ENCODE results near the gene PUSL1. TPM values are rescaled to one million over a fixed set of nuclear protein-coding genes. Genes with fewer than 3 reads are reported as not detected.

The PUSL1 gene
- total RNA-seq, 2 experiments from 2014 or later: 17.0 to 17.6 TPM

DNA sequence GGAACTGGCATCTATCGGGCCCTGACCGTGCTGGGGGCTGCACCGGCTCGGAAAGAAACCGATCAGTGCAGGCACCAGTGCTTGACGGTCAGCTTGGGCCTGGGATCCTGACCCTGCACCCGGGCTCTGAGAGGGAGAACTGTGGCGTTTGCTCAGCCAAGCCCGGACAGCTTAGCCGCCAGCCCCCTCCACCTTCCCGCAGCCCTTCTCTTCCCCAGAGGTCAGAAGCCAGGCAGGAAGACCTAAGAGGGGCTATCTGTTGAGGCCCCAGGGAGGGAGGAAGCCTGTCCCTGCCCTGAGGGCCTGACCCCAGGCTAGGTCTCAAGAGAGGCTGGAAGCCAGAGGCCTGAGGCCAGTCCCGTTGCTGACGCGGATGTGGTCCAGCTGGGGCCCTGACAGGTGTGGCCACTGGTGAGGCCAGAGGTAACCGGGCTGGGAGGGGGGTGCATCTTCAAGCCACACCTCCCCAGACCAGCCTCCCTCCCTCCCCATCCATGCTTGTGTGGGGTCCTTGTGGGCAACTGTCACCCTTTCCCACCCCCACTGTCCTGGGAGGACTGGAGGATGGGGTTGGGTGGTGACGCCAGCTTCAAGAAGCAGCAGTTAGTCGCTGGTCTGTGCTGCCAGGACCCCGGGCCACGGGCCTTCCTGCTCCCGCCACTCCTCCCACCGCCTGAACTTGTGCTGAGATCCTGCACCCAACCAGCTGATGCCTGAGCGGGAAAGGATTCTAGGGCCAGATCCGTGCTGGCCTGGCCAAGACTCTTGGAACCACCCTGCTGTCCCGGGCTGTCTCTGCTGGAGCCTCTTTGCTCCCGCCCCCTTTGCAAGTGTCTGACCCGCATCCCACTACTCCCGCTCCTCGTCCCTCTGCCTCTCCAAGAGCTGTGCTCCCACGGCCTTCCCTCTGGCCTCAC, 43.4 kb downstream of the PUSL1 start:
- CTCF ChIA-PET: interaction anchor here (1.6 kb wide), 1 partner anchor 19 kb away, joined by 11 read pairs; no protein-coding TSS in a partner anchor
- Mint-ChIP-seq H3K36me3 (ENCODE audit: low read depth) (no peaks in the 10 kb centered on the region), H3K4me1 (ENCODE audit: low read depth) (peaks cover 16% of the 10 kb centered on the region), H3K4me3 (peak overlapping the region; percentile 30), H3K9me3 (no peaks in the 10 kb centered on the region), H3K27ac (peak overlapping the region; percentile 28), H3K27me3 (ENCODE audit: low read depth) (peaks cover 12% of the 10 kb centered on the region)
- DNase-seq: no peak
- intact Hi-C loops (cut with micrococcal nuclease): no loop called here

GRCh38 chr1:1352786-1353388, 44.5 kb downstream of the PUSL1 start:
- H3K36me3 Mint-ChIP-seq (ENCODE audit: low read depth): no peaks in the 10 kb centered on the region
- intact Hi-C loops (cut with micrococcal nuclease): no loop called here
- peak overlapping the region; percentile 30 for H3K4me3 Mint-ChIP-seq
- no peak for DNase-seq
- peaks cover 6% of the 10 kb centered on the region for H3K4me1 Mint-ChIP-seq (ENCODE audit: low read depth)
- H3K9me3 Mint-ChIP-seq: no peaks in the 10 kb centered on the region
- H3K27me3 Mint-ChIP-seq (ENCODE audit: low read depth): peaks cover 12% of the 10 kb centered on the region
- CTCF ChIA-PET: interaction anchor here (1.5 to 1.6 kb wide), 2 partner anchors 18 to 19 kb away, joined by 6 to 11 read pairs; no protein-coding TSS in a partner anchor
- H3K27ac Mint-ChIP-seq: no peak overlapping the region

GRCh38 chr1:1353389-1354151, 45.2 kb downstream of the PUSL1 start:
- intact Hi-C loops (cut with micrococcal nuclease): no loop called here
- H3K27me3 Mint-ChIP-seq (ENCODE audit: low read depth): peaks cover 12% of the 10 kb centered on the region
- H3K27ac Mint-ChIP-seq: no peak overlapping the region
- CTCF ChIA-PET: interaction anchor here (1.5 kb wide), 1 partner anchor 18 kb away, joined by 6 read pairs; no protein-coding TSS in a partner anchor
- no peaks in the 10 kb centered on the region for H3K36me3 Mint-ChIP-seq (ENCODE audit: low read depth)
- H3K4me1 Mint-ChIP-seq (ENCODE audit: low read depth): peaks cover 10% of the 10 kb centered on the region
- H3K4me3 Mint-ChIP-seq: no peak overlapping the region
- no peak for DNase-seq
- H3K9me3 Mint-ChIP-seq: no peaks in the 10 kb centered on the region

- Mint-ChIP-seq H3K27ac (no peak overlapping the region), H3K4me3 (no peak overlapping the region), H3K9me3 (no peaks in the 10 kb centered on the region), H3K4me1 (ENCODE audit: low read depth) (peaks cover 19% of the 10 kb centered on the region), H3K36me3 (ENCODE audit: low read depth) (no peaks in the 10 kb centered on the region), H3K27me3 (ENCODE audit: low read depth) (peaks cover 12% of the 10 kb centered on the region)
- CTCF ChIA-PET: interaction anchor here (1.5 kb wide), 1 partner anchor 17 kb away, joined by 6 read pairs; no protein-coding TSS in a partner anchor
- intact Hi-C loops (cut with micrococcal nuclease): no loop called here
- no peak for DNase-seq
These were observed 46.2 kb downstream of the PUSL1 start for GRCh38 chr1:1354271-1355247.

DNA sequence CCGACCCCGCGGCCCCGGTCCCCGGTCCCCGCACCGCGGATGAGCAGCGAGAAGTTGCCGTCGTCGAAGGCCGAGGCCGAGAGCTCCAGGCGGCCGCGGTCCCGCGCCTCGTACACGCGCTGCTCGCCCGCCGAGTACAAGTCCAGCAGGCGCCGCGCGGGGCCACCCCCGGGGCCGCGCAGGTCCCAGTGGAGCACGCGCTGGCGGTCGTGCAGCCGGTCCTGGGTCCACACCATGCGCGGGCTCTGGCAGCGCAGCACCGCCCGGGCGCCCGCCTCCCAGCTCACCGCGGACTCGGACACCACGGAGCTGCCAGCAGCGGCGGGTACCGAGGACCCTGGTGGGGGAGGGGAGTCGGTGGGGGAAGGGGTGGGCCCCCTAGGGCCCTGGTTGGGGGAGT, 47.0 kb downstream of the PUSL1 start:
- Mint-ChIP-seq H3K4me3 (no peak overlapping the region), H3K27ac (no peak overlapping the region), H3K4me1 (ENCODE audit: low read depth) (peaks cover 19% of the 10 kb centered on the region), H3K9me3 (no peaks in the 10 kb centered on the region), H3K36me3 (ENCODE audit: low read depth) (no peaks in the 10 kb centered on the region), H3K27me3 (ENCODE audit: low read depth) (peaks cover 12% of the 10 kb centered on the region)
- CTCF ChIA-PET: no interaction called here
- intact Hi-C loops (cut with micrococcal nuclease): no loop called here
- no peak for DNase-seq

DNA sequence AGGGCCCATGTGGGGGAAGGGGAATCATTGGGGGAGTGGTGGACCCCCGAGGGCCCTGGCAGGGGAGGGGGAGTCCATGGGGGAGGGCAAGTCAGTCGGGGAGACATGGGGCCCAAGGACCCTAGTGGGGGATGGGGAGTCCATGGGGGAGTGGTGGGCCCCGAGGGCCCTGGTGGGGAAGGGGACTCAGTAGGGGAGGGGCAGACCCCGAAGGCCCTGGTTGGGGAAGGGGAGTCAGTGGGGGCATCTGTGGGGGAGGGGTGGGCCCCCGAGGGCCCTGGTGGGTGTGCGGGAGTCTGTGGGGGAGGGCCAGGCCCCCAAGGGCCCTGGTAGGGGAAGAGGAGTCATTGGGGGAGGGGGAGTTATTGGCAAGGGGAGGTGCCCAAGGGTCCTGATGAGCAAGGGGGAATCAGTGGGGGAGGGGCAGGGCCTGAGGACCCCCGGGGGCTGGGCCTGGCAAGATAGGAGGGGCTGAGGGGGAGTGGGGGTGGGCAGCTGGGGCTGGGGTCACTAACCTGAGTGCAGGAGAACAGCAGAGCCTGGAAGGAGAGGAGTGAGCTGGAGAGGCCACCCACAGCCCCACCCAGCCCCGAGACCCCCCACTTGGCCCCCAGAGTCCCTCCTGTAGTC, 47.9 kb downstream of the PUSL1 start:
- CTCF ChIA-PET: no interaction called here
- H3K36me3 Mint-ChIP-seq (ENCODE audit: low read depth): no peaks in the 10 kb centered on the region
- no peak overlapping the region for H3K27ac Mint-ChIP-seq
- no peaks in the 10 kb centered on the region for H3K9me3 Mint-ChIP-seq
- H3K27me3 Mint-ChIP-seq (ENCODE audit: low read depth): peaks cover 14% of the 10 kb centered on the region
- H3K4me1 Mint-ChIP-seq (ENCODE audit: low read depth): peaks cover 19% of the 10 kb centered on the region
- intact Hi-C loops (cut with micrococcal nuclease): no loop called here
- H3K4me3 Mint-ChIP-seq: no peak overlapping the region
- DNase-seq: no peak

- Mint-ChIP-seq H3K36me3 (ENCODE audit: low read depth) (no peaks in the 10 kb centered on the region), H3K27me3 (ENCODE audit: low read depth) (peaks cover 14% of the 10 kb centered on the region), H3K4me3 (no peak overlapping the region), H3K27ac (no peak overlapping the region), H3K9me3 (no peaks in the 10 kb centered on the region), H3K4me1 (ENCODE audit: low read depth) (peaks cover 19% of the 10 kb centered on the region)
- intact Hi-C loops (cut with micrococcal nuclease): no loop called here
- no peak for DNase-seq
- CTCF ChIA-PET: no interaction called here
These were observed 48.5 kb downstream of the PUSL1 start for GRCh38 chr1:1356796-1357401.

- Mint-ChIP-seq H3K9me3 (no peaks in the 10 kb centered on the region), H3K36me3 (ENCODE audit: low read depth) (no peaks in the 10 kb centered on the region), H3K4me1 (ENCODE audit: low read depth) (peaks cover 17% of the 10 kb centered on the region), H3K4me3 (no peak overlapping the region), H3K27me3 (ENCODE audit: low read depth) (peaks cover 10% of the 10 kb centered on the region), H3K27ac (no peak overlapping the region)
- intact Hi-C loops (cut with micrococcal nuclease): no loop called here
- CTCF ChIA-PET: no interaction called here
- no peak for DNase-seq
These were observed 49.6 kb downstream of the PUSL1 start for GRCh38 chr1:1357871-1358432.

GRCh38 chr1:1358433-1359271, 50.3 kb downstream of the PUSL1 start, which contains the start of gene MXRA8:
Gene MXRA8 (minus strand): TSS chr1:1358555. CDS start chr1:1358504, 51 bp downstream.
- intact Hi-C loops (cut with micrococcal nuclease): no loop called here
- CTCF ChIA-PET: no interaction called here
- Mint-ChIP-seq H3K27me3 (ENCODE audit: low read depth) (peaks cover 9% of the 10 kb centered on the region), H3K4me3 (no peak within 1 kb of the TSS), H3K36me3 (ENCODE audit: low read depth) (no peaks in the 10 kb centered on the region), H3K9me3 (no peaks in the 10 kb centered on the region), H3K27ac (no peak within 1 kb of the TSS), H3K4me1 (ENCODE audit: low read depth) (peaks cover 17% of the 10 kb centered on the region)
- DNase-seq: no peak

DNA sequence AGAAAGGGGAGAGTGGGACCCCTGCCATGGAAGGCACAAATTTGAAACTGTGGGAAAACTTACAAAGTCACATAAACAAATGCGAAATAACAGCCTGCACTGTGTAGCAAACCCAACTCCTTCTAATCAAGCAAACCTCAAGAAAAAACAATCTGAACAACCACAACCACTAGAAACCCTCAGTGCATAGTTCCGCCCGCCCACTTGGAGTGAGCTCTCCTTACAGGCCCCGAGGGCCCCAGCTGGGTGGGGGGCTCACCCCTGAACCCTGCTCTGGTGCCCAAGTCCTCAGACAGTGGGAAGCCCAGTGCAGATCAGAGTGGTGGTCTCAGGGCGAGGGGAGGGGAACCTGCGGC, 50.9 kb downstream of the PUSL1 start:
- CTCF ChIA-PET: no interaction called here
- intact Hi-C loops (cut with micrococcal nuclease): no loop called here
- Mint-ChIP-seq H3K27me3 (ENCODE audit: low read depth) (peaks cover 4% of the 10 kb centered on the region), H3K4me1 (ENCODE audit: low read depth) (peaks cover 14% of the 10 kb centered on the region), H3K36me3 (ENCODE audit: low read depth) (no peaks in the 10 kb centered on the region), H3K27ac (no peak overlapping the region), H3K9me3 (no peaks in the 10 kb centered on the region), H3K4me3 (no peak overlapping the region)
- DNase-seq: no peak

Data from activated naive CD4-positive, alpha-beta T cell treated with anti-CD3 and anti-CD28 coated beads for 36 hours (primary cell).